ENCODE measurements around the gene RUNX2.

RUNX2 gene

GRCh38 chr6:45710304-45710821, 382.2 kb downstream of the RUNX2 start:
- H3K4me2 ChIP-seq: peak overlapping the region; percentile 91
- H4K20me1 ChIP-seq (ENCODE audit: insufficient read depth): no peaks in the 10 kb centered on the region
- peak overlapping the region; percentile 99 for H3K27ac ChIP-seq
- H3K4me3 ChIP-seq (IDR thresholded peaks at IDR 0.05; ENCODE audit: insufficient read depth, low read depth, low read length): no peak overlapping the region
- peaks cover 100% of the 10 kb centered on the region for H3K4me1 ChIP-seq (ENCODE audit: low read depth, poor library complexity, severe bottlenecking)
- H3K79me2 ChIP-seq (ENCODE audit: insufficient read depth, low read depth): peaks cover 4% of the 10 kb centered on the region; the same call in 1 of the 2 replicates
- H3K27me3 ChIP-seq (ENCODE audit: insufficient read depth, low read depth): no peaks in the 10 kb centered on the region
- TF ChIP-seq CTCF (conservative IDR thresholded peaks at IDR 0.05; ENCODE audit: low read depth, low read length): no peak
- peak overlapping the region; percentile 84 for H3K9ac ChIP-seq
- H3K36me3 ChIP-seq (ENCODE audit: insufficient read depth): no peaks in the 10 kb centered on the region
- H2AFZ ChIP-seq (ENCODE audit: low read depth): 0 out of 2 replicates have a peak overlapping the region, but pooled peaks have one; percentile 4

- no peak overlapping the region for H2AFZ ChIP-seq (ENCODE audit: low read depth)
- no peaks in the 10 kb centered on the region for H4K20me1 ChIP-seq (ENCODE audit: insufficient read depth)
- peak overlapping the region; percentile 91 for H3K4me2 ChIP-seq
- H3K9ac ChIP-seq: no peak overlapping the region
- no peak for TF ChIP-seq CTCF (conservative IDR thresholded peaks at IDR 0.05; ENCODE audit: low read depth, low read length)
- no peaks in the 10 kb centered on the region for H3K27me3 ChIP-seq (ENCODE audit: insufficient read depth, low read depth)
- no peaks in the 10 kb centered on the region for H3K36me3 ChIP-seq (ENCODE audit: insufficient read depth)
- H3K27ac ChIP-seq: peak overlapping the region; percentile 99
- no peak overlapping the region for H3K4me3 ChIP-seq (IDR thresholded peaks at IDR 0.05; ENCODE audit: insufficient read depth, low read depth, low read length)
- H3K79me2 ChIP-seq (ENCODE audit: insufficient read depth, low read depth): peaks cover 4% of the 10 kb centered on the region; the same call in 1 of the 2 replicates
- H3K4me1 ChIP-seq (ENCODE audit: low read depth, poor library complexity, severe bottlenecking): peaks cover 93% of the 10 kb centered on the region
Measured at GRCh38 chr6:45712076-45712475, 383.9 kb downstream of the RUNX2 start.

GRCh38 chr6:45712786-45713185, 384.7 kb downstream of the RUNX2 start:
- H3K4me1 ChIP-seq (ENCODE audit: low read depth, poor library complexity, severe bottlenecking): peaks cover 86% of the 10 kb centered on the region
- H2AFZ ChIP-seq (ENCODE audit: low read depth): no peak overlapping the region
- no peaks in the 10 kb centered on the region for H4K20me1 ChIP-seq (ENCODE audit: insufficient read depth)
- no peaks in the 10 kb centered on the region for H3K27me3 ChIP-seq (ENCODE audit: insufficient read depth, low read depth)
- no peak overlapping the region for H3K4me3 ChIP-seq (IDR thresholded peaks at IDR 0.05; ENCODE audit: insufficient read depth, low read depth, low read length)
- peaks cover 4% of the 10 kb centered on the region; the same call in 1 of the 2 replicates for H3K79me2 ChIP-seq (ENCODE audit: insufficient read depth, low read depth)
- H3K27ac ChIP-seq: no peak overlapping the region; the same call in 1 of the 2 replicates
- no peaks in the 10 kb centered on the region for H3K36me3 ChIP-seq (ENCODE audit: insufficient read depth)
- H3K4me2 ChIP-seq: peak overlapping the region; percentile 91; the same call in 1 of the 2 replicates
- no peak overlapping the region for H3K9ac ChIP-seq
- TF ChIP-seq CTCF (conservative IDR thresholded peaks at IDR 0.05; ENCODE audit: low read depth, low read length): no peak
